NCI-H82 (cell line): ENCODE data around the gene NCAPG2.
"Not testable (repeated sequence)": the region's sequence is repeated elsewhere in the genome, so short reads cannot be mapped to it uniquely, and the experiment has no call there.

ENCODE experiments used
- DNase-seq: peaks from one replicate; lab custom pipeline; 2025; lab: John Stamatoyannopoulos, UW

The NCAPG2 gene

DNA sequence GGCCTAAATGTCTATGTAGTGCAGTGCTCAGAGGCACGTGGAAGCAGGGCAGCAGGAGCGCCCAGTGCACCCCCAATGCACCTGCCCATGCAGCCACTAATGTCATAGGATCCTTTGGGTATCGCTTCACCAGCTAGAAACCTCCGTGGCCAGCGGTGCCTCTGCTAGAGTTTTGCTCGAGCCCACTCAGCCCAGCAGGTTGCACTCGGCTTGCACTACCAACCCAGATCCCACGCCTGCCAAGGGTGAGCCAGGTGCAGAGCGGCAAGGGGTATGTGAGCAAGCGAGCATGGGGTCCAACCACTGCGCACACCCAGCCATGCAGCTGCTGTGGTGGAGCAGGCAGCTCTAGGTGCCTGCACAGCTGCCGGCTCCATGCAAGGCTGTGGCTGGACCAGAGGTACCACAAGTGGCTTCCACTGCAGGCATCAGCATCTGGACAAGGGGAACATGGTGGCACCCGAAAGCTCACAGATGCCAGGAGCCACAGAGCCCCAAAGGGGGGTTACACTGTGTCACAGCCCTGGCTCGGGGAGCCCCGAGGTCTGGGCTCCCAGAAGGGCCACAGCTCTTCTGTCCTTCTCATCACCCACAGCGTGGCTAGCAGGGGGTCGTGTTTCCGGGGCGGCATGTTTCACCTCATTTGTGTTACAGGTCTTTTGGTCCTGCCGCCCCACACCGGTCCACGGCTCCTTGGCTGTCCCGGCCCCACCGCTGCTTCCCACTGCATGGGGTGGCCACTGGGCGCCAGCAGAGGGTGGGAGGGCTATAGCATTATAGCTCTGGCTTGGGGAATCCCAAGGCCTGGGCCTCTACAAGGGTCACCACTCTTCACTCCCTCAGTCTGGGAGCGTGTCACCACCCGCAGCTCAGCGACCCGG lies 2.3 kb upstream of the NCAPG2 start:
- DNase-seq = no peak

GRCh38 chr7:158706273-158706704 lies 1.7 kb upstream of the NCAPG2 start:
- peak; percentile 33 for DNase-seq

DNA sequence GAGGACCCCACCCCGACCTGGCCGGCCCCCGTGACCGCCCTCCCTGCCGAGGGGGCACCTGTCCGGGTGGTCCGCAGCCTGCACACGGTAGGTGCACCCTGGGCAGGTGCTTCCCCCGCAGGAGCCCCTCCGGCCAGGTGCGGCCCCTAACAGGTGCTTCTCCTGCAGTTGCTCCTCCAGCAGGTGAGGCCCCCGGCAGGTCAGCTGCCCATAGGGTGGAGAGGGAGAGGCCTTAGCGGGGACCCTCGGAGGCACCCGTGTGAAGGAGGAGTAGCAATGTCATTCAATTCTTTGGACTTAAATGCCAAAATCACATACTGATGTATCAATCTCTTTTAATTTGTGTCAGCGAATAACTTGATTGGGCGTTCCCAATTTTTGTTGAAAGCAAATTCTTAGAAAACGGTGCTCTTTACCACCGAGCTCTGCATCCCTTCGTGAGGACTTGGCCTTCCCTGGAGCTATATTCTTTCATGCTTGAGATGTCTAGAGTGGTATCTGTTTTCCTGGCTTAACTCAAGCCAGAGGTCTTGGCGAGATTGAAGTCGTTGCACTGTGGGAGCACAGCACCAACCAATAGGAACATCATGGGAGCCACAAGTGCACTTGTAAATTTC lies 738 bp upstream of the NCAPG2 start:
- DNase-seq = peak; percentile 27

- not testable (repeated sequence) for DNase-seq
Observed at GRCh38 chr7:158703679-158704523, 703 bp downstream of the NCAPG2 start.

GRCh38 chr7:158702944-158703343 lies 1.7 kb downstream of the NCAPG2 start:
- no peak for DNase-seq

- DNase-seq = no peak
Observed at GRCh38 chr7:158702196-158702595, 2.4 kb downstream of the NCAPG2 start.

DNA sequence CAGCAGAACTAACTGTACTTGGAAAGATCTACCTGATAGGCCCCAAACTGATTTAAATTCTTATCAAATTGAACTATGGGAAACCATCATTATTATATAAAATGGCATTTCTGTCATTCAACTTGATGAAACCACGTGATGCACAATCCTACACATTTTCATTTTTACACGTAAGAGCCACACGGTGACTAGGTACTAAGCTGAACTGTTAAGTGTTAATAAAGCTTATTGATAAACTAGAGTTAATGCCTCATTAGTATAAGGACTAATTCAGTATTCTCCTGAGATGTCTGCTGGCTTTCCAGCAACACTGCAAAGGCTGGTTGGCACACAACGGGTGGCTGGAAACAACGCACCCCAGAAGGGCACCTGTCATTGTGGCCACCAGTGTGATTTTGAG lies 4.6 kb downstream of the NCAPG2 start:
- no peak for DNase-seq

DNA sequence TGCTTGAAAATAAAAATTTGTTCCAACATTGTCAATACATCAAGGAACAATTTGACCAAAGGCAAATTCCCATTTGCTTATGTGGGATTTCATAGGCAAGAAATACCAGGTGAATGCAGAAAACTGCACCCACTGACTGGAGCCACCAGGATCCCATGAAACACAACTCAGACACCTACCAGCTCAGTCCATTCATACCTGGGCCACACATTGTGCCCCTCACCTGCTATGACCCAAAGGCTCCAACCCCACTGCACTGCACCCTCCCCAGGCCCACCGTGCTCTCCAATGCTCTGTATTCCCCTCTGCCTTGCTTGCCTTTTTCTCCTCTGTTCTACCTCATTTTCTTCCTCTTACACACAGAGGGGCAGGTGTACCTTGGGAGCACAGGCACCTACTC lies 5.3 kb downstream of the NCAPG2 start:
- no peak for DNase-seq

DNA sequence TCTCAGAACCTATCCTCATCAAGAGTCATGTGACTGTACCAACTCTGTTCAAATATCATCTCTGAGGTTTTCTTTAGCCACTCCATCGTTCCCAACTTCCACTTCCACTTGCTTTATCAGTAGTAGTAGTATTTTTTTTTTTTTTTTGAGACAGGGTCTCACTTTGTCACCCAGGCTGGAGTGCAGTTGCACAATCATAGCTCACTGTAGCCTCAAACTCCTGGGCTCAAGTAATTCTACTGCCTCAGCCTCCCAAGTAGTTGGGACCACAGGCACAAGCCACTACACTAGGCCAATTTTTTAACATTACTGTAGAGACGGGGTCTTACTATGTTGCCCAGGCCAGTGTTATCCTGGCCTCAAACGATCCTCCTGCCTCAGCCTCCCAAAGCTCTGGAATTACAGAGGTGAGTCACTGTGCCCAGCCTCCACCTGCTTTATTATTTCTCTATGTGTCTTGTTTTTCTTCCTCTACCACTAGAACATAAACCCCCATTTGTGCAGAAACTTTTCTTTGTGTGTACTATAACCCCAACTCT lies 5.9 kb downstream of the NCAPG2 start:
- DNase-seq = no peak

DNA sequence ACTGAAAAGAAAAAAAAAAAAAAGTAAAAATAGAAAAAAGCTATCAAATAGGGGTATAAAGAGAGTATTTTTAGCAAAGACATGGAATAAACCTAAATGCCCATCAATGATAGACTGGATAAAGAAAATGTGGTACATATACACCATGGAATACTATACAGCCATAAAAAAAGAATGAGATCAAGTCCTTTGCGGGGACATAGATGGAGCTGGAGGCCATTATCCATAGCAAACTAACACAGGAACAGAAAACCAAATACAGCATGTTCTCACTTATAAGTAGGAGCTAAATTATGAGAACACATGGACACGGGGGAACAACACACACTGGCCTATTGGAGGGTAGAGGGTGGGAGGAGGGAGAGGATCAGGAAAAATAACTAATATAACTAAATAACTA lies 7.0 kb downstream of the NCAPG2 start:
- DNase-seq = not testable (repeated sequence)

DNA sequence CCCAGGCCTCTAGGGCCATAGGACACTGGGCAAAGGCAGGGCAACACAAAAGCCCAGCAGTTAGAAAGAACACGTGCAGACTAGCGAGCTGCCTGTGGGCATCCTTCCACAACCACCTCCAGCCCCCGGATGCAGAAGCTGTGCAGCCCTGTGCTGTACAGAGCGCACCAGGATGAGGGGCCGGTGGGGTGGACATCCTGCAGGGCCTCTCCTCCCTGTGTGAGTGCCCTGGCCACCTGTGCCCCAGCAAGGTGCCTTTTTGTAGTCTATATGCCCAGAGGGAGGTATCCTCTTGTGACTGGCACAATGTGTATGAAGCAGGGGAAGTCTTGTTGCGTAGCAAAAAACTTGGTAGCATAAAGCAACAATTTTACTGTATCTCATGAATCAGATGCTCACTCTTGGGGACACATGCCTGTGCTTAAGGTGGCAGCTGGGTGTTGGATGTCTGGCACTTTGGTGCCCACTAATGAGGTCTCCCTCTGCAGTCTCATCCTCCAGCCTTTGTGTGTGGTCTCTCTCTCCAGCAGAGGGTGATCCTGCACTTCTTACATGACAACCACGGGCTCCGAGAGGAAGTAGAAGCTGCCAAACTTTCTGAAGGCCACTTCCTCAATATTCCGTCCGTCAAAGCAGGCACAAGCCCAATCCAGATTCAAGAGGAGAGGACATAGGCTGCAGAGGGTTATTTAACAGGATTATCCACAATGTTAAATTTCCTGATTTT lies 8.7 kb downstream of the NCAPG2 start:
- peak; percentile 12 for DNase-seq

DNA sequence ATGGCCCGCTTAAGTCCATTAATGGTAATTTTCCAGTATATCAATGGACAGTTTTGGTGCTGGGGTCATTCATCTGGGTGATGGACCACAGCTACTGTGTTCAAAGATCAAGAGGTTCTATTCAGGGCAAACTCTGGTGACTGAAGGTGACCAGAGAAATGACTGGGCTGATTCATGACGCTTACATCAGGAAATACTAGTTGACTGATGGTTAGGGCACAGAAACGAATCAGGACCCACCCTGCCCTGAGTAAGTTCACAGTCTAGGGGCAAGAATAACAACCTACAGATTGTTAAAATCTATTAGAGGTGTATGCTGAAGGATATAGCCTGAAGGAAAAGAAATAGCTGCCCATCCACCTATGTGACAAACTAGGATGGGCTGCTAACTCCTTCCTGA lies 9.5 kb downstream of the NCAPG2 start:
- DNase-seq = no peak

GRCh38 chr7:158694650-158695049 lies 10.0 kb downstream of the NCAPG2 start:
- DNase-seq = no peak

GRCh38 chr7:158689488-158689887 lies 15.1 kb downstream of the NCAPG2 start:
- no peak for DNase-seq

DNA sequence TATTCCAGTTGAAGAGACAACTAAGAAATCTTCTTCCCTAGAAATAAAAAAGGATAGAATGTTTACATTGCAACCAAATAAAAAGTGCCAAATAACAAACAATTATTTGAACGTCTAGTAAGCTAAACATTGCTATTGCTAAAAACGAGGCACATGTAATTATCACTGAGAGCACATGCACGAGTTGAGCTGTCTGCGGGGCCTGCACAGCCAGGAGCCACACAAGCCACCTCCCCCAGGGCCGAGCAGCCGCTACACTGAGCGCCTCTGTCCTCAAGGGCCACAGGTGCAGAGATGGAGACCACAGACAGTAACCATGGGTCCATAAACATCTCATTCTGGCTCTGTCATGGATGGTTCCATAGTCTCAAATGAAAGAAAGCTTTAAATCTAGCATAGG lies 17.2 kb downstream of the NCAPG2 start:
- DNase-seq = no peak

DNA sequence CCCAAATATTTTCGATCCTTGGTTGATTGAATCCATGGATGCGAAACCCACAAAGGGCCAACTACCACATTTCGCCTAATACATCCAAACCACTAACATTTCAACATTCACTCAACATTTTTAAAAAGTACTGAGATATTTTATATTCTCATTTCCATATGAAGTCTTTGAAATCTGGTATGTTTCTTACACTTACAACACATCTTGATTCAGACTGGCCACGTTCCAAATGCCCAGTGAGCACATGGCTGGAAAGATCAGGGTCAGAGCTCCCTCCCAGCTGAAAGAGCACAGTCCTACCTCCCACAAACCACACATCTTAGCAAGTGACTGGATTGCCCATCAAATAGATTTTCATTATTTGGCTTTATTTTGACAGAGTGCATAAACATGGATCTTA lies 18.9 kb downstream of the NCAPG2 start:
- DNase-seq = no peak

DNA sequence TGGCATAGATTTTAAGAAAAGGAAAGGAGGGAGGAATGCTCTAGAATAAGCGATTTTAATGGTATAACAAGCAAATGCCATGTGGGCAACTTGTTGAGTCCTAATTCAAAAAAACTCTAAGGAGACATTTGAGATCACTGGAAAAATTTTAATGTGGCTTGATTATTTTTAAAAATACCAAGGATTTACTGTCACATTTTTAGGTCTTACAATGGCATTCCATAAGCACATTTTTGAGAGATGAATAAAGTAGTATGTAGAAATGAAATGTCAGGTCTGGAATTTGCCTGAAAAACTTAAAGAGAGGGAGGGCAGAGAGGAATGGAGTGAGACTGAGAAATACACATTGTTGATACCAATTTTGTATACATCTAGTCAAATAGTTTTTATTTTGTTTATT lies 20.3 kb downstream of the NCAPG2 start:
- no peak for DNase-seq

- DNase-seq = no peak
Observed at GRCh38 chr7:158683541-158683940, 21.1 kb downstream of the NCAPG2 start.

DNA sequence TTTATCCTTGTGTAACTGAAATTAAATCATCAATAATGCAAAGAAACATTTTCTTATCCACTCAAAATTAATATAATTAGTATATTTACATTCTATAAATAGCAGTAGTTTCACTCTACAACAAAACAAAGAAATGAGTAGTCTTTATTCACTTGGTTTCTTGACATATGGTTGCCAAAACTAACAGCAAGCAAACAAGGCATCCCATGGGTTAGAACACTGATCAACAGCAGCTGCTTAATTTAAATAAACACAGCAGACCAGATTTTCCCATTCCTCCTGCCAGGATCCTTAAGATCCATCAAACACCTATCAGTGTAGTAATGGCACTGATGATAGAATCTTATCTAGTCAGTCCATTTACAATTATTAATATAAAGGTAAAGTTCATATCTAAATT lies 22.1 kb downstream of the NCAPG2 start:
- DNase-seq = no peak

- no peak for DNase-seq
Observed at GRCh38 chr7:158680754-158681153, 23.9 kb downstream of the NCAPG2 start.

- no peak for DNase-seq
Observed at GRCh38 chr7:158676906-158677305, 27.7 kb downstream of the NCAPG2 start.
